ENCODE data around the gene MARCHF5. TPM values are rescaled to one million over a fixed set of nuclear protein-coding genes. Genes with fewer than 3 reads are reported as not detected.
A peak's percentile ranks its signal among the peaks of the same experiment; 100 is the strongest.

MARCHF5 gene
- total RNA-seq, 1 experiment from 2014 or later = 17.6 TPM

- no peak overlapping the region for H4K8ac ChIP-seq (replicated peaks; ENCODE audit: insufficient read length, low read depth, low read length)
- peaks cover 31 to 32% of the 10 kb centered on the region in 2 experiments for H3K4me1 Mint-ChIP-seq
- H2BK12ac ChIP-seq (ENCODE audit: insufficient read length, low read depth, low read length) = no peak overlapping the region
- peak overlapping the region; percentile 41 for H2BK5ac ChIP-seq (ENCODE audit: insufficient read length, low read length)
- H3K27me3 Mint-ChIP-seq (ENCODE audit: low read depth) = no peaks in the 10 kb centered on the region; the same call in 1 of the 2 replicates
- peak overlapping the region; percentile 13 for H3K27ac ChIP-seq (ENCODE audit: insufficient read length, low read depth, low read length)
- H3K9ac ChIP-seq (ENCODE audit: extremely low read depth, insufficient read length, low read length) = no peak overlapping the region
- no peak overlapping the region for H3K14ac ChIP-seq (ENCODE audit: insufficient read depth, low read length)
- H3K4me1 ChIP-seq (ENCODE audit: insufficient read depth, low read length) = peaks cover 3% of the 10 kb centered on the region; the same call in 1 of the 2 replicates
- no peak overlapping the region for H2BK20ac ChIP-seq (ENCODE audit: low read depth, low read length, poor library complexity, severe bottlenecking)
- peaks cover 0 to 3% (median 0%) of the 10 kb centered on the region in 3 experiments; a peak in 3 of 7 replicates for H3K36me3 Mint-ChIP-seq (ENCODE audit: insufficient read depth in 1 of 3, low read depth in 3 of 3)
- no peak overlapping the region for H3T11ph ChIP-seq (ENCODE audit: low read length)
- no peak overlapping the region for H3K18ac ChIP-seq (ENCODE audit: insufficient read length, low read depth, low read length)
- H3K9me3 ChIP-seq (ENCODE audit: control insufficient read depth, low read depth, low read length) = no peaks in the 10 kb centered on the region
- H3K27ac Mint-ChIP-seq = no peak overlapping the region
- no peaks in the 10 kb centered on the region for H3K23me2 ChIP-seq (ENCODE audit: insufficient read length, low read depth, low read length, poor library complexity, severe bottlenecking)
- no peaks in the 10 kb centered on the region for H3K79me1 ChIP-seq (ENCODE audit: insufficient read depth, low read depth, low read length, poor library complexity, severe bottlenecking)
- TF ChIP-seq, protein P1, sequence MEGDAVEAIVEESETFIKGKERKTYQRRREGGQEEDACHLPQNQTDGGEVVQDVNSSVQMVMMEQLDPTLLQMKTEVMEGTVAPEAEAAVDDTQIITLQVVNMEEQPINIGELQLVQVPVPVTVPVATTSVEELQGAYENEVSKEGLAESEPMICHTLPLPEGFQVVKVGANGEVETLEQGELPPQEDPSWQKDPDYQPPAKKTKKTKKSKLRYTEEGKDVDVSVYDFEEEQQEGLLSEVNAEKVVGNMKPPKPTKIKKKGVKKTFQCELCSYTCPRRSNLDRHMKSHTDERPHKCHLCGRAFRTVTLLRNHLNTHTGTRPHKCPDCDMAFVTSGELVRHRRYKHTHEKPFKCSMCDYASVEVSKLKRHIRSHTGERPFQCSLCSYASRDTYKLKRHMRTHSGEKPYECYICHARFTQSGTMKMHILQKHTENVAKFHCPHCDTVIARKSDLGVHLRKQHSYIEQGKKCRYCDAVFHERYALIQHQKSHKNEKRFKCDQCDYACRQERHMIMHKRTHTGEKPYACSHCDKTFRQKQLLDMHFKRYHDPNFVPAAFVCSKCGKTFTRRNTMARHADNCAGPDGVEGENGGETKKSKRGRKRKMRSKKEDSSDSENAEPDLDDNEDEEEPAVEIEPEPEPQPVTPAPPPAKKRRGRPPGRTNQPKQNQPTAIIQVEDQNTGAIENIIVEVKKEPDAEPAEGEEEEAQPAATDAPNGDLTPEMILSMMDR (conservative IDR thresholded peaks at IDR 0.05) = no peak
- H4K91ac ChIP-seq (ENCODE audit: insufficient read length, low read depth, low read length) = no peak overlapping the region
- WGBS (ENCODE audit: extremely low coverage, insufficient read length, low lambda C conversion rate) = no CpG with 5 or more reads among the region's 7 CpGs
- H3K79me2 ChIP-seq (ENCODE audit: insufficient read depth, low read length) = no peaks in the 10 kb centered on the region
- H2BK120ac ChIP-seq (ENCODE audit: low read depth, low read length, poor library complexity, severe bottlenecking) = no peak overlapping the region
- H2AFZ ChIP-seq (ENCODE audit: low read length) = no peak overlapping the region
- peaks cover 0 to 6% of the 10 kb centered on the region in 2 experiments; a peak in 2 of 5 replicates for H3K9me3 Mint-ChIP-seq
- H3K4me3 Mint-ChIP-seq = no peak overlapping the region
- H2AK5ac ChIP-seq (ENCODE audit: insufficient read length, low read length) = no peak overlapping the region
- DNase-seq = no peak
- no peak overlapping the region for H2BK15ac ChIP-seq (ENCODE audit: low read depth, low read length)
- no peak overlapping the region for H3K23ac ChIP-seq (ENCODE audit: insufficient read length, low read depth, low read length)
- H4K5ac ChIP-seq (ENCODE audit: insufficient read length, low read depth, low read length) = no peak overlapping the region
- H3K4me2 ChIP-seq (ENCODE audit: insufficient read depth, insufficient read length, low read length) = no peak overlapping the region
- H3K4ac ChIP-seq (ENCODE audit: low read depth, low read length) = no peak overlapping the region
- no peaks in the 10 kb centered on the region for H3K27me3 ChIP-seq (ENCODE audit: insufficient read depth, low read length)
- no peaks in the 10 kb centered on the region for H4K20me1 ChIP-seq (ENCODE audit: control insufficient read depth, insufficient read depth, insufficient read length)
- H3K56ac ChIP-seq (ENCODE audit: insufficient read length, low read depth, low read length) = no peak overlapping the region
Observed at GRCh38 chr10:92356041-92356440, 65.1 kb downstream of the MARCHF5 start.

All from H9 (cell line).